Spleen (tissue), 11 donors: ENCODE results near the gene PIK3R5. TPM values are rescaled to one million over a fixed set of nuclear protein-coding genes. Genes with fewer than 3 reads are reported as not detected.
A peak's percentile ranks its signal among the peaks of the same experiment; 100 is the strongest.

Experiments used
- DNase-seq: peaks from one replicate; pipeline ENCODE4 v3.0.0-alpha.2; 2020
- H3K27ac ChIP-seq, 8 donors: fragments of 200-600 bp; sonication (generic) in 7 of 8; 1 replicate in 4 of 8; 2 replicates in 4 of 8; pipeline versions ENCODE4 v1.5.0 to v1.8.0; 2016 to 2021; ENCODE audit warnings: inconsistent platforms in 4 of 8, mild to moderate bottlenecking in 4 of 8, moderate library complexity in 1 of 8
- H3K27me3 ChIP-seq, 7 donors: fragments of 200-600 bp; sonication (generic) in 6 of 7; replicated peaks in 1 of 7; 1 replicate in 4 of 7; 2 replicates in 3 of 7; pipeline versions ENCODE4 v1.5.0 to v1.8.0; 2016 to 2021; ENCODE audit warnings: inconsistent platforms in 3 of 7, mild to moderate bottlenecking in 1 of 7
- H3K36me3 ChIP-seq, 6 donors: fragments of 200-600 bp; sonication (generic) in 5 of 6; 1 replicate in 4 of 6; 2 replicates in 2 of 6; pipeline versions ENCODE4 v1.5.0 to v1.8.0; 2016 to 2021; ENCODE audit warnings: inconsistent platforms in 2 of 6
- H3K4me1 ChIP-seq, 6 donors: fragments of 200-600 bp; sonication (generic) in 5 of 6; 1 replicate in 3 of 6; 2 replicates in 3 of 6; pipeline versions ENCODE4 v1.5.0 to v1.8.0; 2016 to 2021; ENCODE audit warnings: inconsistent platforms in 3 of 6
- H3K4me3 ChIP-seq, 8 donors: fragments of 200-600 bp; sonication (generic) in 7 of 8; 1 replicate in 4 of 8; 2 replicates in 4 of 8; pipeline versions ENCODE4 v1.5.0 to v1.8.0; 2016 to 2021; ENCODE audit warnings: inconsistent platforms in 4 of 8, mild to moderate bottlenecking in 4 of 8, moderate library complexity in 2 of 8
- H3K9me3 ChIP-seq, 8 donors: fragments of 200-600 bp; sonication (generic) in 7 of 8; 1 replicate in 4 of 8; 2 replicates in 4 of 8; pipeline versions ENCODE4 v1.5.0 to v1.8.0; 2016 to 2021; ENCODE audit warnings: inconsistent platforms in 4 of 8
- POLR2A ChIP-seq, 3 donors: fragments of 450-650 bp; IDR thresholded peaks; one replicate each; pipeline ENCODE4 v1.5.1; 2017; ENCODE audit warnings: antibody characterized with exemption in 3 of 3, mild to moderate bottlenecking in 1 of 3
- POLR2AphosphoS5 ChIP-seq, 3 donors: sonication (generic); formaldehyde crosslinking; IDR thresholded peaks; one replicate each; pipeline ENCODE4 v1.5.1; 2017; ENCODE audit warnings: antibody characterized with exemption in 3 of 3
- WGBS, 5 donors: extraction: QIAGEN DNeasy Blood & Tissue Kit in 3 of 5; methylation state at CpG; one replicate each; pipeline versions ENCODE4 v1.1.5 to v1.1.7; 2013 to 2018; 5-methylcytosine and 5-hydroxymethylcytosine counted together
- intact Hi-C: fragments of 100-400 bp; cut with DNase I; formaldehyde crosslinking; loops from one replicate; pipeline ENCODE4 v1.15.0; 2023; ENCODE audit warnings: low total_unique reads
- polyA plus RNA-seq, 3 donors: library from polyadenylated mRNA; stranded (reverse); fragments of 200-250 nt; gene quantifications; one replicate each; pipeline ENCODE4 v1.2.1, GENCODE V29; 2013
- total RNA-seq, 7 donors: library from RNA; depleted of rRNA in 3 of 7; stranded (reverse); fragments of >200 nt in 3 of 7; fragmentation: NEBNext Ultra II Directional in 4 of 7; extraction: Animal tissue kit (Norgen Biotek cat#: 25700) in 4 of 7; gene quantifications; one replicate each; pipeline versions ENCODE4 v1.1.0 to v1.2.1, GENCODE V29; 2016 to 2021
- TF ChIP-seq, protein P1 (sequence below), 11 experiments: fragments of 200-600 bp in 7 of 11; fragments of 450-650 bp in 4 of 11; sonication (generic) in 4 of 11; IDR thresholded peaks in 8 of 11; conservative IDR thresholded peaks in 3 of 11; 1 replicate in 7 of 11; 2 replicates in 4 of 11; pipeline versions ENCODE4 v1.4.0 to v1.8.0; 2016 to 2021; ENCODE audit warnings: antibody characterized with exemption in 11 of 11, inconsistent platforms in 4 of 11, mild to moderate bottlenecking in 1 of 11
- donor health status: healthy with polysubstance abuse.
- donor health status: DM: no; HTN: no; CAD: no; lungs with moderate emphysema.
- donor health status: DM: no; HTN: no; CAD: no.
- donor health status: Bipolar disorder and iron deficiency.
- donor health status: healthy.
- donor health status: DM: no; HTN: no; CAD: no.
- donor health status: DM: yes; HTN: yes; CAD: no.

Gene PIK3R5
- total and polyA plus RNA-seq, 10 donors: 8.5 to 110 (median 68.4) TPM

DNA sequence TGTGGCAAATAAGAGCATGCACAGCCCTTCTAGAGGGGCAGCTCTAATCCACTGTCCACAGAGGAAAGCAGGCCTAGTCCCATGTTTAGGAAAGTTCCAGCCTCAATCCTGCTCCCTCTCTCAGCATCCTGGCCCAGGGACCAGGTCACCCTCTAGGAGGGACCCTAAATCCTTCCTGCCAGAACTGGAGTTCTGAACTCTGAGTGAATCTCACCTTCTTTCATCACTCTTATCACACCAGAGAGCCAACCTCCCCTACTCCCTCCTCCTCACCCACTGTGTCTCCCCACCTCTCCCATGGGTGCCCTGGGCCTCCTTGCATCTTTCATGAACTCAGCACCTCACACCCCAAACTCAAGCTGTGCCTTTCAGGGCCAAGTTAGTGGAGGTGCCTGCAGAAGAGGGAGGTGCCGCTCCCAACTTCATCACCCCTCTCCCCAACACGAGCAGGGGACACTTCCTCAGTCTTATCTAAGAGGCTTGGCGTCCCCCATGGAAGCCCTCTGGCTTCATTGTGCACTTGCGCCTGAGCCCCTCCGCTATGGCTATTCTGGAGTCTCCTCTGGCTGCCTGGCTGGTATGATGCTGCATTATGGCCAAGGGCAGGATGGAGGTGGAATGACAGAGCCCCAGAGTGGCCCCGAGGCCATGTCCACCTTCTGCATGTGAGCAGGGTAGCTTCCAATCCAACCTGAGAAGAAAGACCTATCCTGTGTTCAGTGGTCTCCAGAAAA, 129.7 kb downstream of the PIK3R5 start:
- Histone ChIP-seq H3K4me3 (no peak overlapping the region), H3K9me3 (no peaks in the 10 kb centered on the region), H3K4me1 (no peaks in the 10 kb centered on the region), H3K36me3 (peaks cover 0 to 42% (median 0%) of the 10 kb centered on the region in 6 donors), H3K27ac (no peak overlapping the region), H3K27me3 (peaks cover 0 to 22% (median 0%) of the 10 kb centered on the region in 7 donors)
- intact Hi-C loops: no loop called here
- no peak for TF ChIP-seq POLR2AphosphoS5 (IDR thresholded peaks at IDR 0.05)
- TF ChIP-seq, protein P1, sequence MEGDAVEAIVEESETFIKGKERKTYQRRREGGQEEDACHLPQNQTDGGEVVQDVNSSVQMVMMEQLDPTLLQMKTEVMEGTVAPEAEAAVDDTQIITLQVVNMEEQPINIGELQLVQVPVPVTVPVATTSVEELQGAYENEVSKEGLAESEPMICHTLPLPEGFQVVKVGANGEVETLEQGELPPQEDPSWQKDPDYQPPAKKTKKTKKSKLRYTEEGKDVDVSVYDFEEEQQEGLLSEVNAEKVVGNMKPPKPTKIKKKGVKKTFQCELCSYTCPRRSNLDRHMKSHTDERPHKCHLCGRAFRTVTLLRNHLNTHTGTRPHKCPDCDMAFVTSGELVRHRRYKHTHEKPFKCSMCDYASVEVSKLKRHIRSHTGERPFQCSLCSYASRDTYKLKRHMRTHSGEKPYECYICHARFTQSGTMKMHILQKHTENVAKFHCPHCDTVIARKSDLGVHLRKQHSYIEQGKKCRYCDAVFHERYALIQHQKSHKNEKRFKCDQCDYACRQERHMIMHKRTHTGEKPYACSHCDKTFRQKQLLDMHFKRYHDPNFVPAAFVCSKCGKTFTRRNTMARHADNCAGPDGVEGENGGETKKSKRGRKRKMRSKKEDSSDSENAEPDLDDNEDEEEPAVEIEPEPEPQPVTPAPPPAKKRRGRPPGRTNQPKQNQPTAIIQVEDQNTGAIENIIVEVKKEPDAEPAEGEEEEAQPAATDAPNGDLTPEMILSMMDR (IDR thresholded peaks at IDR 0.05 in 8 of 11, conservative IDR thresholded peaks at IDR 0.05 in 3 of 11): no peak
- TF ChIP-seq POLR2A (IDR thresholded peaks at IDR 0.05): no peak
- WGBS, 5 donors: 90 to 97% (median 93%) methylated on average over 6 of the region's 6 CpGs
- DNase-seq: no peak

DNA sequence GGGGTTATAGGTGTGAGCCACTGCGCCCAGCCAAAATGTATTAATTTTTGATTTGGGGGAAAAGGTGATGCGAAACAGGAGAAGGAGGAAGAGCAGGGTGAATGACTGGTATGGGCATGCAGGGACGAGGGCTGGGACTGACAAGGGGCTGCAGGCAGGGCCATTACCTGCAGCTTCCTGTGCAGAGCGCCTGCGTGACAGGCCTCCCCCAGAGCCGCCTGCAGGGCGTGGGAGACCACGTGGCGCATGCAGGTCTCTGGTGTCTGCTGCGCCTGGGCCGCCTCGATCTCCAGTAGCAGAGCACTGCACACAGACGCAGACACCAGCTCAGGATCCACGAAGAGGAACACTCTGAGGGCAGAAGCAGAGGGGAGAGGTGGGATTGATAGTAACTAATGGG, 130.4 kb downstream of the PIK3R5 start:
- H3K9me3 ChIP-seq: no peaks in the 10 kb centered on the region
- H3K36me3 ChIP-seq: peaks cover 0 to 42% (median 0%) of the 10 kb centered on the region in 6 donors
- no peak overlapping the region for H3K27ac ChIP-seq
- DNase-seq: no peak
- 81 to 94% (median 89%) methylated on average over 14 of the region's 14 CpGs for whole genome bisulfite sequencing, 5 donors
- no peak overlapping the region for H3K4me3 ChIP-seq
- intact Hi-C loops: no loop called here
- H3K4me1 ChIP-seq: no peaks in the 10 kb centered on the region
- TF ChIP-seq POLR2A (IDR thresholded peaks at IDR 0.05): no peak
- no peak for TF ChIP-seq POLR2AphosphoS5 (IDR thresholded peaks at IDR 0.05)
- TF ChIP-seq, protein P1 (IDR thresholded peaks at IDR 0.05 in 8 of 11, conservative IDR thresholded peaks at IDR 0.05 in 3 of 11): no peak
- peaks cover 0 to 22% (median 0%) of the 10 kb centered on the region in 7 donors for H3K27me3 ChIP-seq

DNA sequence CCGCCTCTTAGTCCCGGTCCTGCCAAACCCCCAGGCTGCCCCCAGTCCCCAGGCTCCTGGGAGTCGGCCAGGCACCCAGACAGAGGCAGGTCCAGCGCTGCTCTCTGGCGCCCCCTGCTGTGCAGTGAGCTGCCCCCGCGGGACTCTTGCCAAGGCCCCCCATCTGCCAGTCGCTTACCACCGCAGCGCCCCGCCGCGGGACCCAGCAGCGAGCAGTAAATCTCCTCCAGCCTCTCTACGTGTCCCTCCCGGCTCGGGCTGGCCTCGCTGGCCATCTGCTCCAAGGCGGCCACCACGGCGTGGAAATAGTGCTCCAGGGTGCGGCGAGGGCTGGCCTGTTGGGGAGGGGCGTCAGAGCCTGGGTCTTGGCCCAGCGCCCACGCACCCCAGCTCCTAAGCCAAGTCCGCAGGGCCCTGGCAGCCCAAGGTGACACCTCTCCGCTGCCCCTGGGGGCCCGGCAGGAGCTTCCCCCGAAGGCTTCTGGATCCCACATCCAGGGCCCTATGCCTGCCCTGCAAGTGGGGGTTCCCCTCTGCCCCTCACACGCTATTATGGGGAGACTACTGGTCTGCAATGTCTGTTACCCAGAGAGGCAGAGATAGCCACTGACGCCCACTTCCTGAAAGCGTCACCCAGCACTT, 132.7 kb downstream of the PIK3R5 start:
- WGBS, 5 donors: 71 to 79% (median 76%) methylated on average over 22 to 33 of the region's 33 CpGs
- Histone ChIP-seq H3K27ac (no peak overlapping the region), H3K4me3 (no peak overlapping the region), H3K4me1 (no peaks in the 10 kb centered on the region), H3K27me3 (peaks cover 0 to 27% (median 0%) of the 10 kb centered on the region in 7 donors), H3K9me3 (no peaks in the 10 kb centered on the region), H3K36me3 (peaks cover 0 to 34% (median 0%) of the 10 kb centered on the region in 6 donors)
- intact Hi-C loops: no loop called here
- TF ChIP-seq, protein P1 (IDR thresholded peaks at IDR 0.05 in 8 of 11, conservative IDR thresholded peaks at IDR 0.05 in 3 of 11): peak in 6 of 11 experiments; percentile 39 to 57 (median 53)
- TF ChIP-seq POLR2A (IDR thresholded peaks at IDR 0.05) (no peak), POLR2AphosphoS5 (IDR thresholded peaks at IDR 0.05) (no peak)
- DNase-seq: peak; percentile 83

DNA sequence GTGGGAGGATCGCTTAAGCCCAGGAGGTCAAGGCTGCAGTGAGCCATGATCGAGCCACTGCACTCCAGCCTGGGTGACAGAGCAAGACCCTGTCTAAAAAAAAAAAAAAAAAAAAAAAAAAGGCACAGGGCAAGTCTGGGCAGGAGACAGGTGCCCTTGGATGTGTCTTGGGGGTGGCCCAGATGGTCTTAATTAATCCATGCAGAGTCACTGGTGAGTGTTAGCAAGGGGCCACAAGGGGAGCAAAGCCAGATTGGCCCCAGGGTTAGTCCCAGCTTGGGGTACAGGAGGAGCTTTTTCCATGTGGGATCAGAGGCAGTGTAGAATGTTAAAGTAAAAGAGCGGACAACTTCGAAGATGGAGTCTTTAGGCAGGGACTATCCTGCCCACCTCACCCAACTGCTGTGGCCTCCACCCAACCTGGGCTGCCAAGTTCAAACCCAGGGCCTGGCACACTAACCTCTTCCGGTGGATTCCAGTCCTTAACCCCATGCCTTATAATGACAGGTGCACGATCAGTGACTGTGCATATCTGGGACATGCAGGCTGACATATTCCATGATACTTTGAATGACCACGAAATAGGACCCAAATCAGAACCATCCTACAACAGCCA, 134.2 kb downstream of the PIK3R5 start:
- no peak for DNase-seq
- Histone ChIP-seq H3K27ac (no peak overlapping the region), H3K9me3 (no peaks in the 10 kb centered on the region), H3K36me3 (peaks cover 0 to 27% (median 0%) of the 10 kb centered on the region in 6 donors), H3K4me3 (no peak overlapping the region), H3K27me3 (peaks cover 0 to 22% (median 0%) of the 10 kb centered on the region in 7 donors), H3K4me1 (peaks cover 0 to 4% (median 0%) of the 10 kb centered on the region in 6 donors)
- intact Hi-C loops: no loop called here
- 87 to 94% (median 88%) methylated on average over 7 of the region's 7 CpGs for WGBS, 5 donors
- no peak for TF ChIP-seq POLR2AphosphoS5 (IDR thresholded peaks at IDR 0.05)
- TF ChIP-seq, protein P1 (IDR thresholded peaks at IDR 0.05 in 8 of 11, conservative IDR thresholded peaks at IDR 0.05 in 3 of 11): no peak
- TF ChIP-seq POLR2A (IDR thresholded peaks at IDR 0.05): no peak
